NCI-H187 treated with DMSO at 0.1 percent for 48 hours (cell line): ENCODE measurements around the gene PDPN.

Experiments used
- DNase-seq: peaks from one replicate; lab custom pipeline; 2025; lab: John Stamatoyannopoulos, UW

PDPN gene

DNA sequence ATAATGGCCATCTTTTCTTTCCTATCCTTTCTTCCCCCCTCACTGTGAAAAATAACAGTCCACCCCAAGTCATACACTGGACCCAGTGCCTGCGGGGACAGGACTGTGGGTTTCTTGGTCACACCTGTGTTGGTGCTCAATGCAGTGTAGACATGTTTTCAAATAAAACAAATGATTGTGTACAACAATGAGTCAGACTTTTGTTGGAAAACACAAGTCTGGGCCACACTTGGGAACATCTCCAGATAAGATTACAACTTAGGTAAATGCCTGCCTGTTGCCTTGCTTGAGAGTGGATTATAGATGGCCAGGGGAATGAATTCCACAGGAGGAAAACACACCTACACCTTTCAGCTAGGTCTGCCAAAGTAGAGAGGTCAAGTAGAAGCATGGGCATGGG, 34.1 kb downstream of the PDPN start:
- DNase-seq, result no peak

DNA sequence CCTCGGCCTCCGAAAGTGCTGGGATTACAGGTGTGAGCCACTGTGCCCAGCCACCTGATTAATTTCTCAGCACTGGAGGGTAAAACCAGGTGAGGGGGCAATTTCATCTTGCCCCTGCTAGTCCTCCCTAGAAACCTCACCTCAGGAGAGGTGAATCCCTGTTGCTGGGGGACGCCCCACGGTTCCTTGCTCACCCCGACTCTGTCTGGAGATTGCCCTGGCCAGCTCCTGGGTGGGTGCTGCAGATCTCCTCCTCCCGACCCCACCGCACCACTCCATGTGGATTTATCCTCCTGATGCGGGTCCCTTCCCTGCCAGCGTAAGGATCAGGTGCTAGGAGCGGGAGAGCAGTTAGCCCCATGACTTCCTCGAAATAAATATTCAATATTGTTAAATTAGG, 34.9 kb downstream of the PDPN start:
- no peak for DNase-seq

DNA sequence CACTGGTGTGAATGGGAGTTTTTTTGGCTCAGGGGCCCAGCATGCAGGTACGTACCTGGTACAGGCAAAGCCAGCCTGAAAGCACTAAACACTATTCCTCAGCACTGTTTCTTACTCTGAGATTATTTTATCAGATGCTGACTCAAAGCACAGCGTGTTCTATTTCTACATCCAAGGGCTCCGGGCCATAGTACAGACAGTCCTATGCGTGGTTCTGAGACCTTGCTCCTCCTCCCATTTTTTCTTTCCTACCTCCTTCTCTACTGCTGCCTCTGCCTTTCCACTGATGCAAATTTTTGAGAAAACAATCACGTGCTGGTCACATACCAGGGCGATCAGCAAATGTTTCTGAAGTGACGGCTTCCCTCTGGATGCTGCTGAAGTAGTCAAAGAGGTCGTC, 36.3 kb downstream of the PDPN start:
- DNase-seq, result no peak

DNA sequence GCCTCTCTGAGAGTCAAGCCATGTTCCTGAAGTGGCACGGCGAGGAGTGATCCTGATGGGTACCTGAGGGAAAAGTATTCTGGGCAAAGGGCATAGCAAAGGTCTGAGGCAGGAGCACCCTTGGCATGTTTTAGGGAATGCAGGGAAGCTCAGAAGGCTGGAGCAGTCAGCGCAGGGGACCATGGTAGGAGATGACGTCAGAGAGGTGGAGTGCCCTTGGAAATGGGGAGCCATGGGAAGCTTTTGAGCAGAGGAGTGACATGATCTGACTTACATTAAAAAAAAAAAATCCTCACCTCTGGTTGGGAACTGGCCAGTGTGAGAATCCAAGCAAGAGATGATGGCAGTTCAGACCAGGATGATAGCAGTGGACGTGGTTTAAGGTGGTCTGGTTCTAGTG, 37.2 kb downstream of the PDPN start:
- no peak for DNase-seq

DNA sequence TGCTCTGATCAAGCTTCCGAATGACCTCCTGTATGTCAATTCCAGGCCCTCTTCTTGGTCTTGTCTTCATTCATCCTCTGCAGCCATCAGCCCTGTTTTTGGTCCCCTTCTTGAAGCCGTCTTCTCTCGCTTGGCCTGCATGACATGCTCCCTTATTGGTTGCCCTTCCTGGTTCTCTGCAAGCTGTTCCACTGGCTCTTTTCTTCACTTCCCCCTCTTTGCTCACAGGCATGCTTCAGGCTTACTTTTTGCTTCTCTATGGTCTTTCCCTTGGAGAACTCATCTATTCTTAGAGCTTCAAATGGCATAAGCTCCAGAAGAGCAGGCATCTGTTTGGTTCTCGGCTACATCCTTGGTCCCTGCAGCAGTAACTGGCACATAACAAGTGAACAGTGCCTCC, 38.8 kb downstream of the PDPN start:
- DNase-seq, result no peak

DNA sequence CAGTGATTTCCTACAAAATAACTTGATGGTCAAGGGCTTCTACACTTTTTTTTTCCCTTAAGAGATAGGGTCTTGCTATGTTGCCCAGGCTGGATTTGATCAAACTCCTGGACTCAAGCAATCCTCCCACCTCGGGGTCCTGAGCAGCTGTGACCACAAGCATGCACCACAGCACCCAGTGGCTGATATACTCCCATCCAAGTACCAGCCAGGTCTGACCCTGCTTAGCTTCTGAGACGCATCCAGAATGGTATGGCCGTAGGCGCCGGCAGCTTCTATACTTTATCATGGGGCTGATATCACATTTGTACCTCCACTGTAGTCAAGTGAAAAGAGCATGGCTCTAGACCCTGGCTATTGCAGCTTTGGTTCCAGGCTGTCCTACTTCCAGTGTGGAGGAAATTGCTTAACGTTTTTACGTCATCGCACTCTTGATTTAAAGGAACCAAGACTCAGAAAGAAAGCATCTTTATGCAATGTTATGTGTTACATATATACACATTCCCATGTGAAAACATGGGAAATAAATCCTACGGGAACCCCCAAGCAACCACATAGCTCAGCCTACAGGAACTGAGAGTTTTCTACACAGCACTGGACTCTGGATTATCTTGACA, 39.5 kb downstream of the PDPN start:
- no peak for DNase-seq

DNA sequence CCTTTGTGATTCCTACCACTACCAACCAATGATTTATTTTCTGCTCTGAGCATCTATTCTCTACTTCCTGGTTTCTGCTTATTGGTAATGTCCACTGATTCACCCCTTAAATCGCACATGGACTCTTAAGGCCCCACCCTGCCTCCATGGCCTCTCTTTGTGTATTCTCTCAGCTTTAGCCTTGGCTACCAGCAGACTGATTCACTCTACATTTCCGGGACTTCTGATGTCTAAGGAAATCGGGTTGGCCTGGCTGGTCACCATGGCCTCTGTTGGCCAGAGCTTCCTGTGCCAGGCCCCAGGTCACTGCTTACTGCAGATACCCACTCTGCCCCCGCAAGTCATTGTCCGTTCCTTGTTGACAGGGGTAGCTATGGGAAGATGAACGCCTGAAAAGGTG, 40.9 kb downstream of the PDPN start:
- DNase-seq, result no peak

DNA sequence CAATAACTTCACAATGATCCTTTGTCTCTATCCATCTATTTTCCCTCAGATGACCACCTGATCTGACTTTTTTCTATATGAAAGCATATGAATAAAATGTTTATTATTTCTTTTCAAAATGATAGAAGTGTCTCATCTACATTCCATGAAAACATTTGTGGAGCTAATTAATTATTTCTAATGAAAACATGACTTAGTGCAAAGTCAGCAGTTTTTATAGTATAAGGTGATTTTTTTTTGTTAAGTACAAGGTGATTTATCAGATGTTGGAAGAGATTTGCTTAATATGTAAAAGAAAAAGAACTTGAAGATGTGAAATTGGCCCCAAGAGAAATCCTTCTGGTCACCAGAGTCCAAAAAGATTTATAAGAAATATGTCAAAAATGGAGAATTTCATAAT, 43.5 kb downstream of the PDPN start:
- no peak for DNase-seq

DNA sequence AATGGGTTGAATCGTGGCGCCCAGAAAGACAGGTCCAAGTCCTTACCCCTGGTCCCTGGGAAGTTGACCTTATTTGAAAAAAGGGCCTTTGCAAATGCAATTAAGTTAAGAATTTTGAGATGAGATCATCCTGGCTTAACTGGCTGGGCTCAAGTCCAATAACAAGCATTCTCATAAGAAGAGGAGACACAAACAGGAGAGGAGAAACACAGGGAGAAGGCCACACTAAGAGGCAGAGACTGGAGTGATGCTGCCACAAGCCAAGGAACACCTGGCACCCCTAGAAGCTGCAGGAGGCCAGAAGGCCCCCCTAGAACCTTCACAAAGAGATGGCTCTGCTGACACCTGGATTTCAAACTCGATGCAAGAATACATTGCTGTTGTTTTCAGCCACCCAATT, 44.6 kb downstream of the PDPN start:
- DNase-seq, result no peak

DNA sequence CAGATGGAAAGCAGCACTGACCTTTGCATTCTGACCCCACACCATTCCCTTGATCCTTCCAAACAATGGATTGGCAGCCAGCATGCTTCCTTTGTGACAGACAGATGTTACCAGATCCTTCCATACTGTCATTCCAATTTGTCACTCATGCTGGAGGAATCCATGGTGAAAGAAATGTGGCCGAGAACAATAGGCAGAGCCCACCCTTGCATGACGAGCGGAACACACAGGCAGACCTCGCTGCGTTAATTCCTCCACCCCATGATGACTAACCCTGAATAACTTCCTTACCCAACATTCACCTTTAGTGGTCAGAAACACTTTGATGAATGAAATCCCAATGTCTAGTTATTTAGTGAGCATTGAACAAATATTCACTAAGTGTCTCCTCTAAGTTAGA, 45.1 kb downstream of the PDPN start:
- no peak for DNase-seq

DNA sequence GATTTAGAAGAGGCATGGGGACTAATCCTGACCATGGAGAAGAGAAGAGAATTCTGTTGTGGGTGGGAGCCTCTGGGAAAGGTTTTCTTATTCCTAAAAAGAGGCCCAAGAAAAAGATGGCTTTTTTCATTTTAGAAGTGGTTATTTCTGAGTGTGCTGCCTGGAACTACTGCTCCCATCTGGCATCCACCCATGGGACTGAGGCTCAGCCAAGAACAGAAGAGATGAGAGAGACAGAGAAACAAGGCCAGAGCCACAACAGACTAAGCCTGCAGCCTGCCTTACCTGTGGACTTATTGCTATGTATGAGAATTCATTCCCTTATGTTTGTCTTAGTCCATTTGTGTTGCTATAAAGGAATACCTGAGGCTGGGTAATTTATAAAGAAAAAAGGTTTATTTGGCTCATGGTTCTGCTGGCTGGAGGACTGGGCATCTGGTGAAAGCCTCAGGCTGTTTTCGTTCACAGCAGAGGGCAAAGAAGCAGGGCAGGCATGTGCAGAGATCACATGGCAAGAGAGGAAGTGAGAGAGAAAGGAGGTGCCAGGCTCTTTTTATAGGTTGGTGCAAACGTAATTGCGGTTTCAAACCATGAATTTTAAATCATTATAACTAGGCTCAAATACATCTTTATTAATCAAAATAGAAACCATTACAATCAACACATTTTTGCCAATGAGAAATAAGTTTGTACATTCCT, 58.8 kb downstream of the PDPN start:
- no peak for DNase-seq

DNA sequence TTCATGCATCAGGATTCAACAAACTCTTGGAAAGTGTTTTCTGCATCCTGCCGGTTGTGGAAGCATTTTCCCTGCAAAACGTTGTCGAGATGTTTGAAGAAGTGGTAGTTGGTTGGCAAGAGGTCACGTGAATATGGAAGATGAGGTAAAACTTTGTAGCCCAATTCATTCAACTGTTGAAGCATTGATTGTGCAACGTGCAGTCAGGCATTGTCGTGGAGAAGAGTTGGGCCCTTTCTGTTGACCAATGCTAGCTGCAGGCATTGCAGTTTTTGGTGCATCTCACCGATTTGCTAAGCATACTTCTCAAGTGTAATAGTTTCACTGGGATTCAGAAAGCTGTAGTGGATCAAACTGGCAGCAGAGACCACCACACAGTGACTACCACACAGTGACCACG, 59.4 kb downstream of the PDPN start:
- DNase-seq, result no peak

DNA sequence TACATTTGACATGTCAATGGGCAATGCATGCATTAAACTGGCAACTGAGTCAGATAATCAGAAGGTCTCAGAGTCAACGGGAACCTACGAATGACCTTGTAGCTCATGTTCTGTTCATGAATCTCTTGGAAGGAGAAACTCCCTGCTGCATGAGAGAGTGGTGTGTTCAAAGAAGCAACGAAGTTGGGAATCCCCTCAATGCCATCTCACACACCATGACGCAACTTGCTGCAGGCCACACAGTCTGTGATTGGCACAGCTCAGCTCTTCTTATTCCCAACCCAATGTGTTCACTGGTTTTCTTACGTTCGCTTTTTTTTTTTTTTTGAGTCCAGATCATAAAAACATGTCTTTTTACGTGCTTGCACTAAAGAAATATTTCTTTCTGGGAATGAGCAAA, 62.9 kb downstream of the PDPN start:
- DNase-seq, result no peak

DNA sequence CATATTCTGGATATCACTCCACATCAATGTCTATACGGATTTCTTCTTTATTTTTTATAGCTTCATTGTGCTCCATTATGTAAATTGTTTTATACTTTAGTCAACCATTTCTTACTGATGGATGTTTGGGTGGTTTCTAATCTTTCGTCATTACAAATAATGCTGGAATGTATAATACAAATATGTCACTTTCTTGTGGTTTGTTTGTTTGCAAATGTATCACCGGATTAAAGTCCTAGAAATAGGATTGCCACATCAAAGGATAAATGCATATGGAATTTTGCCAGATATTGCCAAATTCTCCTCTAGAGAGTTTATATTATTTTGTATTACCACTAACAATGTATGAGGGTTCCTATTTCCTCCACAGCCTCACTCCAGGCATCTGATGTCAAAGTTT, 67.6 kb downstream of the PDPN start:
- DNase-seq, result no peak

DNA sequence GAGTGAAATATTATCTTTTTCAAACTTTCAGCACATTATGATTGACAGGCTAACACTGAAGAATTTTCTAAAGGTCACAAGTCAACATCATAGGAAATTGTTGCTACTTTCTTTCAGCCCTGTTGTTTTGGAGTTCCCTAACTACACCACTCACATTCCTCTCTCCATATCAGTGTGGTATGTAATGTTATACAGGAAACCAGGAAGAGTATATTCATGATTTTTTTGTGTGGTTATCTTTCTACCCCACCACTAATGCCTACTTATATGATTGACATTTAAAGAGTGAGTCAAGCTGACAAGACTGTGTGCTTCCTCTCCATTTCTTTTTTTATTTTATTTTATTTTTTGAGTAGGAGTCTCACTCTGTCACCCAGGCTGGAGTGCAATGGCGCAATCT, 68.6 kb downstream of the PDPN start:
- DNase-seq, result no peak

DNA sequence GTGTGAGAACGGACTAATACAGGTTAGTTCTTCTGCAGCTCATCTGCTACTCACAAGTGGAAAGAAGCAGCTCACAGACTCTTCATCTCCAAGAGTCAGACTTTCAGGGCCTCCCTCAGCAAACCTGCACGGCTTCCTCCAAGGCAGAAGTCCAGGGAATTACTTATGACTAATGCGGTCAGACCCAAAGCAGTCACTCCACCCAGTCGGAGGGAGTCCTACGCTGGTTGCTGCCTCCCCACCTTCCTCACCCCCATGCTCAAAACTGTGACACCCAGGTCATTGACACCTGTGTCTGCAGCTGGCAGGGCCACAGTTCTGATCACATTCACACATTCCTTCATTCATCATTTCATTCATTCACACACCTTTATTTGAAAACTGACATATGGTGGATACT, 77.9 kb downstream of the PDPN start:
- no peak for DNase-seq

DNA sequence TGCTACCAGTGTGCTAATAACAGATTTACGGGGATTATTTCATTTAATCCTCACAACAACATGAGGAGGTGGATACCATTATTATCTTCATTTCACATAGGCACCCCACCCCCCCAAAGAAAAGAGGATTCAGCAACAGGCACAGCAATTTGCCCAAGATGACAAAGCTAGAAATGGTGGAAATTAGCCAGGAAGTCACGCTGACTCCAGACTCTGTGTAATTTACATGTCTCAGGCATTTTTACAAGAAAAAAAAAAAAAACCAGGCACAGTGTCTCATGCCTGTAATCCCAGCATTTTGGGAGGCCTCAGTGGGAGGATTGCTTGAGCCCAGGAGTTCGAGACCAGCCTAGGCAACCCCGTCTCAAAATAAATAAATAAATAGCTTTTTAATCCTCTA, 78.9 kb downstream of the PDPN start:
- DNase-seq, result no peak

DNA sequence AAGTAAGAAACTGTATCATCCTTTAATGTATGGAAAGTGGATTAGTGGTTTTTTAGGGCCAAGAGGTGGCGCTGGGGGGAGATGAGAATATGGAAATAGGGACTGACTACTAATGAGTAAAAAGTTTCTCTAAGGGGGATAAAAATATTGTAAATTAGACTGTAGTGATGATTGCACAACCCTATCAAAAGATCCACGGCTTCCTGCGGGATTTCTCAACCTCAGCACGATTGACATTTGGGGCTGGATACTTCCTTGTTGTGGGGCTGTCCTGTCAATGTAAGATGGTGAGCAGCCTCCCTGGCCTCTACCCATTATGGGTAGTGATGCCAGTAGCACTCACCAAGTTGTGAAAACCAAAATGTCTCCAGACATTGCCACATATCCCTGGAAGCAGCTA, 80.3 kb downstream of the PDPN start:
- no peak for DNase-seq

DNA sequence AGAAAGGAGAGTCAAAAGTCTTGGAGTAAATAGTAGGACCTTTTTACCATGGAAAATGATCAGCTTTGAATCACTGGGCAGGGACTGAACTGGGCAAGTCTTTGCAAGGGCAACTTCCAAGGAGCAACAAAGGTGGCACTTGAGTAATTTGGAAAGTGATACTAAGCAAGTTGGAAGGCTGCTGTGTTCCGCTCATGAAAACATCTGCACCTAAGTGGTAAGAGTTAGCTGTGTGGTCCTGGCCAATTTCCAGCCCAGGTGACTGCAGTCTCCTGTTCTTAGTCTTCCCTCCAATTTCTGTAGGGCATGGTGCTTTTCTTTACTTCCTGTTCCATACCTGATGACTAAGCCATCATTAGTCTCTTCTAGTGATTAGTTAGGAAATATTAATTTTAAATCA, 80.8 kb downstream of the PDPN start:
- no peak for DNase-seq

DNA sequence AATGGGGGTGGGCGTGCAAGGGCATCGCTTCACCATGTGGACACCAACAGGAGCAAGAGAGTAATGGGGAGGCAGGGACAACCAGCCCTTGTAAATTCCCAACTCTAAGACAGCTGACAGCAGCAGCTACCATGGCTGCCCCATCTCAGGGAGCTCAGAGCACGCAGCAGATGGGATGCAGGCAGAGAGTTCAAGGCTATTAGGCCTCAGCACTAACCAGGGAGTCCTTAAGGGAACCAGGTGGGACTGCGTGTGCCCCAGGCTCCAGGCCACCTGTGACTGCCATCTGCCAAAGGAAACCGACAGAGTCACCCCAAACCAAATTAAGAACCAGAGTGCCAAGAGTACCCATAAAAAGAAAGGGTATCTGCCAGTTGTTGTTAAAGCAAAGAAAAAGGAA, 82.7 kb downstream of the PDPN start:
- DNase-seq, result no peak
